Liver (tissue), 9 donors: ENCODE measurements around the gene MAGI1. TPM values are rescaled to one million over a fixed set of nuclear protein-coding genes. Genes with fewer than 3 reads are reported as not detected.

ENCODE experiments used
- DNase-seq: peaks from one replicate; pipeline ENCODE4 v3.0.0-alpha.2; 2017; ENCODE audit warnings: low spot score
- H3K27ac ChIP-seq, 2 donors: one replicate each; pipeline ENCODE4 v1.7.0; 2013; ENCODE audit warnings: inconsistent platforms in 2 of 2, low read length in 2 of 2, control low read depth in 1 of 2, low read depth in 1 of 2, mild to moderate bottlenecking in 1 of 2
- H3K27me3 ChIP-seq, 4 donors: one replicate each; pipeline versions ENCODE4 v1.6.1 to v1.7.0; 2013; ENCODE audit warnings: low read length in 3 of 4, inconsistent platforms in 1 of 4, mild to moderate bottlenecking in 1 of 4, moderate library complexity in 1 of 4; ENCODE audit not compliant: control insufficient read depth in 4 of 4, insufficient read depth in 4 of 4
- H3K36me3 ChIP-seq, 4 donors: one replicate each; pipeline versions ENCODE4 v1.6.1 to v1.7.0; 2013; ENCODE audit warnings: low read length in 3 of 4, mild to moderate bottlenecking in 3 of 4, low read depth in 1 of 4, moderate library complexity in 1 of 4; ENCODE audit not compliant: control insufficient read depth in 4 of 4, insufficient read depth in 3 of 4
- H3K4me1 ChIP-seq, 4 donors: one replicate each; pipeline versions ENCODE4 v1.6.1 to v1.7.0; 2013; ENCODE audit warnings: low read length in 3 of 4, mild to moderate bottlenecking in 3 of 4, moderate library complexity in 1 of 4; ENCODE audit not compliant: control insufficient read depth in 4 of 4, insufficient read depth in 4 of 4
- H3K4me3 ChIP-seq, 3 donors: one replicate each; pipeline versions ENCODE4 v1.6.1 to v1.7.0; 2013; ENCODE audit warnings: low read length in 3 of 3, control low read depth in 1 of 3, low read depth in 1 of 3, mild to moderate bottlenecking in 1 of 3
- H3K9ac ChIP-seq, 2 donors: one replicate each; pipeline ENCODE4 v1.7.0; 2013; ENCODE audit warnings: low read length in 2 of 2, mild to moderate bottlenecking in 2 of 2, moderate library complexity in 2 of 2, control low read depth in 1 of 2, low read depth in 1 of 2
- H3K9me3 ChIP-seq, 4 donors: one replicate each; pipeline versions ENCODE4 v1.6.1 to v1.7.0; 2013; ENCODE audit warnings: low read length in 3 of 4; ENCODE audit not compliant: control insufficient read depth in 4 of 4
- CTCF ChIP-seq: fragments of 150-350 bp; IDR thresholded peaks from 2 replicates; pipeline ENCODE4 v1.5.1; 2017; ENCODE audit warnings: improper control_type of control experiment, low read depth, low read length; ENCODE audit not compliant: missing input control
- EGR1 ChIP-seq, 2 donors: IDR thresholded peaks; 2 replicates each; pipeline ENCODE4 v1.6.1; 2016 to 2018; ENCODE audit warnings: antibody characterized with exemption in 2 of 2, low read depth in 2 of 2
- FOXA1 ChIP-seq: IDR thresholded peaks from 2 replicates; pipeline ENCODE4 v1.6.1; 2016; ENCODE audit warnings: antibody characterized with exemption
- GABPA ChIP-seq, 2 donors: IDR thresholded peaks in 1 of 2; conservative IDR thresholded peaks in 1 of 2; 2 replicates each; pipeline ENCODE4 v1.6.1; 2016; ENCODE audit warnings: antibody characterized with exemption in 2 of 2, mild to moderate bottlenecking in 1 of 2, moderate library complexity in 1 of 2
- HNF4A ChIP-seq, 2 donors: conservative IDR thresholded peaks; 2 replicates each; pipeline ENCODE4 v1.6.1; 2016; ENCODE audit warnings: antibody characterized with exemption in 2 of 2, mild to moderate bottlenecking in 2 of 2
- HNF4G ChIP-seq: IDR thresholded peaks from 2 replicates; pipeline ENCODE4 v1.6.1; 2016; ENCODE audit warnings: antibody characterized with exemption
- JUND ChIP-seq, 2 donors: IDR thresholded peaks; 2 replicates each; pipeline ENCODE4 v1.6.1; 2016; ENCODE audit warnings: antibody characterized with exemption in 2 of 2
- MAX ChIP-seq: IDR thresholded peaks from 2 replicates; pipeline ENCODE4 v1.6.1; 2016; ENCODE audit warnings: antibody characterized with exemption
- NR2F2 ChIP-seq: IDR thresholded peaks from 2 replicates; pipeline ENCODE4 v1.6.1; 2016; ENCODE audit warnings: antibody characterized with exemption
- TAF1 ChIP-seq: conservative IDR thresholded peaks from 2 replicates; pipeline ENCODE4 v1.6.1; 2016; ENCODE audit warnings: antibody characterized with exemption, mild to moderate bottlenecking
- YY1 ChIP-seq: IDR thresholded peaks from 2 replicates; pipeline ENCODE4 v1.6.1; 2016; ENCODE audit warnings: antibody characterized with exemption, mild to moderate bottlenecking
- ZBTB33 ChIP-seq: IDR thresholded peaks from 2 replicates; pipeline ENCODE4 v1.6.1; 2016; ENCODE audit warnings: antibody characterized with exemption
- WGBS: extraction: QIAGEN DNeasy Blood & Tissue Kit; methylation state at CpG from one replicate; pipeline ENCODE4 v1.1.7; 2013; 5-methylcytosine and 5-hydroxymethylcytosine counted together
- polyA plus RNA-seq, 2 donors: library from polyadenylated mRNA; stranded (reverse) in 1 of 2; unstranded in 1 of 2; fragments of 200-250 nt in 1 of 2; fragments of >200 nt in 1 of 2; fragmentation: Nextera tagmentation in 1 of 2; extraction: Ambion mirVana in 1 of 2; gene quantifications; one replicate each; pipeline versions ENCODE4 v1.2.1 to v1.2.3, GENCODE V29; 2013 to 2015
- total RNA-seq, 2 donors: library from RNA; depleted of rRNA; stranded (reverse); fragments of >200 nt; gene quantifications; one replicate each; pipeline ENCODE4 v1.2.3, GENCODE V29; 2014
- donor health status: healthy.
- donor health status: healthy.
- donor health status: healthy.
- donor health status: healthy.
- donor health status: healthy.

MAGI1 gene
- total and polyA plus RNA-seq, 4 donors: 9.6 to 68.8 (median 14.0) TPM

DNA sequence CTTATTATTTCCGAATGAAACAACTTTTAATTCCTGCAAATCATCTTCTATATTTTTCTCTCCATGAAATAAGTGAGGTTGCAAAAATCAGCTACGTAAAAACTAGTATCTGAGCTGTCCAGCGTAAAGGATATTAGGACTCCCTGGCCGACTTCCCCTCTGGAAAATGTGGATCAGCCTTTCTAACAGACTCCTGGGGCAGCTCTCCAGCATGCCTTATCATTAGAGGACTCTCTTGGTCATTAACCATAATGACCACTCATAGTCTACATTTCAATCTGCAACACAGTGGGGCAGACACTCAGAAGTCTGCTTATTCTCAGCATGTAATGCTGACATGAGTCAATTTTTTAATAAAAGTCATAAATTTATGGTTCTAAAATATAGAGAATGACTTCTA lies 130.1 kb downstream of the MAGI1 start (continued):
- TF ChIP-seq CTCF: no peak
- no peak for TF ChIP-seq FOXA1
- no peak for TF ChIP-seq YY1

GRCh38 chr3:65907232-65908130 lies 131.2 kb downstream of the MAGI1 start:
- H3K4me1 ChIP-seq: peaks cover 0 to 4% (median under 1%) of the 10 kb centered on the region in 4 donors
- H3K4me3 ChIP-seq: no peak overlapping the region
- WGBS: 91% methylated on average over 9 of the region's 9 CpGs
- H3K27ac ChIP-seq: no peak overlapping the region
- no peak for TF ChIP-seq NR2F2
- TF ChIP-seq YY1: no peak
- TF ChIP-seq ZBTB33: no peak
- TF ChIP-seq GABPA (IDR thresholded peaks at IDR 0.05 in 1 of 2, conservative IDR thresholded peaks at IDR 0.05 in 1 of 2): no peak
- TF ChIP-seq FOXA1: no peak
- no peak for TF ChIP-seq TAF1
- no peak overlapping the region for H3K9ac ChIP-seq
- H3K27me3 ChIP-seq: no peaks in the 10 kb centered on the region
- no peaks in the 10 kb centered on the region for H3K9me3 ChIP-seq
- no peaks in the 10 kb centered on the region for H3K36me3 ChIP-seq
- DNase-seq: no peak

DNA sequence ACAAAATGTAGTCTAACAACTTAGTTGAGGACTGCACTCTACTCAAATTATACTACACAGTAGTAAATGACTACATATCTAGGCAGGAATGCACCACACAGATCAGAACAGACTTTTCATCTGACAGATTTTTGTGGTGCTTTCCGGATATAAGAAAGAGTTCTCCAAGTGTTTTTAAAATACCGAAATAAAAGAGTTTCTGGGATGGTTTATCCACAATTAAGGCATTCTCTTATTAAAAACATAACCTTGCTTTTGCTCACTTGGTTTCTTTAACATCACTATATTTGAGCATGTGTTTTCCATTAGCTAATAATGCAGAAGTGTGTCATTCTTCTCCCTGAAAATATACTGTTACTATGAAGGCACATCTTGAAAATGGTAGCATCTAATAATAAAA lies 132.9 kb downstream of the MAGI1 start:
- no peak overlapping the region for H3K4me3 ChIP-seq
- H3K27ac ChIP-seq: no peak overlapping the region
- H3K27me3 ChIP-seq: no peaks in the 10 kb centered on the region
- TF ChIP-seq EGR1 (IDR thresholded peaks at IDR 0.05; ENCODE audit: low read depth in 2 of 2): no peak
- no peak for TF ChIP-seq YY1
- TF ChIP-seq HNF4G: no peak
- no peak for TF ChIP-seq TAF1
- no peak for TF ChIP-seq CTCF
- TF ChIP-seq NR2F2: no peak
- TF ChIP-seq MAX: no peak
- no peak for TF ChIP-seq JUND (IDR thresholded peaks at IDR 0.05)
- no peak for TF ChIP-seq HNF4A (conservative IDR thresholded peaks at IDR 0.05)
- no peak for DNase-seq
- 96% methylated on average over 2 of the region's 2 CpGs for WGBS
- H3K9ac ChIP-seq: no peak overlapping the region
- H3K36me3 ChIP-seq: no peaks in the 10 kb centered on the region
- H3K9me3 ChIP-seq: no peaks in the 10 kb centered on the region
- peaks cover 0 to 4% (median under 1%) of the 10 kb centered on the region in 4 donors for H3K4me1 ChIP-seq
